Medulla oblongata (tissue), 1 donor: ENCODE results near the gene FKBP4.
A peak's percentile ranks its signal among the peaks of the same experiment; 100 is the strongest.

Source experiments
- DNase-seq: peaks from one replicate; pipeline ENCODE4 v3.0.0-alpha.2; 2015; ENCODE audit errors: extremely low spot score

The FKBP4 gene

DNA sequence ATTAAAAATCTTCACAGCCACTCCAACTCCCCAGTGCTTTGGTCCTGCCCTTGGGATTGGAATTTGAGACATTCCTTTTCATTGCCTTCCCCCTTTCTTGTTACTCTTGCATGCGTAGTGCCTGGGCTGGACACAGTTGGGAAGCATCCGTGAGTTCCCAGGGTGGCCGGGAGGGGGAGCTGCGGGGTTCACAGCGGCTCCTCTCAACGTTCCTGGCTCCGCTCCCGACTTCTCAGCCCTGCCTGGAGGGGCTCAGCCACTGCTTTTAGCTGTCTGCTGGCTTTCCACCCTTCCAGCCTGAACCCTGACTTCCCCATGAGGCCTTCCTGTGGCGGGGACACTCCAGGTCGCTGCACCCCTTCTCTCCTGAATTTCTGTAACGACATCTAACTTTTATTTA, 58.9 kb downstream of the FKBP4 start:
- peak; percentile 84 for DNase-seq
